Vagina (tissue), 2 donors: ENCODE data around the gene OS9. TPM values are rescaled to one million over a fixed set of nuclear protein-coding genes. Genes with fewer than 3 reads are reported as not detected.

Source experiments
- DNase-seq, 2 donors: peaks; one replicate each; pipeline ENCODE4 v3.0.0-alpha.2; 2017; ENCODE audit errors: extremely low spot score in 2 of 2
- H3K27ac ChIP-seq: fragments of 200-600 bp; sonication (generic); one replicate; pipeline ENCODE4 v1.5.1; 2019
- H3K27me3 ChIP-seq: fragments of 200-600 bp; sonication (generic); one replicate; pipeline ENCODE4 v1.5.1; 2019
- H3K36me3 ChIP-seq, 2 donors: fragments of 200-600 bp; sonication (generic); one replicate each; pipeline ENCODE4 v1.5.1; 2017 to 2019
- H3K4me1 ChIP-seq: fragments of 200-600 bp; sonication (generic); one replicate; pipeline ENCODE4 v1.5.1; 2019
- H3K4me3 ChIP-seq, 2 donors: fragments of 200-600 bp; sonication (generic); 1 replicate in 1 of 2; 2 replicates in 1 of 2; pipeline ENCODE4 v1.5.1; 2016 to 2019
- H3K9me3 ChIP-seq: fragments of 200-600 bp; sonication (generic); one replicate; pipeline ENCODE4 v1.5.1; 2019
- CTCF ChIP-seq, 3 experiments: fragments of 450-650 bp in 2 of 3; fragments of 200-600 bp in 1 of 3; sonication (generic) in 1 of 3; IDR thresholded peaks; one replicate each; pipeline ENCODE4 v1.5.1; 2017 to 2019; ENCODE audit warnings: antibody characterized with exemption in 3 of 3, mild to moderate bottlenecking in 2 of 3, moderate library complexity in 2 of 3
- POLR2A ChIP-seq, 2 donors: fragments of 450-650 bp; IDR thresholded peaks; one replicate each; pipeline ENCODE4 v1.6.1; 2017; ENCODE audit warnings: antibody characterized with exemption in 2 of 2, mild to moderate bottlenecking in 2 of 2, moderate library complexity in 2 of 2
- POLR2AphosphoS5 ChIP-seq, 2 donors: sonication (generic); formaldehyde crosslinking; IDR thresholded peaks; one replicate each; pipeline ENCODE4 v1.9.0; 2017; ENCODE audit warnings: antibody characterized with exemption in 2 of 2, mild to moderate bottlenecking in 2 of 2, low read depth in 1 of 2; ENCODE audit not compliant: insufficient read depth in 1 of 2
- intact Hi-C: fragments of 100-400 bp; cut with DNase I; formaldehyde crosslinking; loops from one replicate; pipeline ENCODE4 v1.15.1; 2023
- total RNA-seq: library from RNA; depleted of rRNA; stranded (reverse); fragments of >200 nt; gene quantifications from one replicate; pipeline ENCODE4 v1.2.3, GENCODE V29; 2016

OS9 gene
- total RNA-seq, 1 donor from 2014 or later, result 105 TPM

- peaks cover 20% of the 10 kb centered on the region for H3K27me3 ChIP-seq
- intact Hi-C loops, result no loop called here
- peaks cover 0 to 7% of the 10 kb centered on the region in 2 donors for H3K36me3 ChIP-seq
- TF ChIP-seq POLR2A (IDR thresholded peaks at IDR 0.05) (no peak), POLR2AphosphoS5 (IDR thresholded peaks at IDR 0.05; ENCODE audit: insufficient read depth in 1 of 2, low read depth in 1 of 2) (no peak), CTCF (IDR thresholded peaks at IDR 0.05) (no peak)
- H3K27ac ChIP-seq, result no peak within 1 kb of the TSS
- H3K4me3 ChIP-seq, result peak within 1 kb of the TSS; percentile 36 to 37
- DNase-seq, result no peak
- no peaks in the 10 kb centered on the region for H3K9me3 ChIP-seq
- H3K4me1 ChIP-seq, result peaks cover 37% of the 10 kb centered on the region
Measured at GRCh38 chr12:57766464-57767304, 72.8 kb downstream of the OS9 start, which contains the start of gene CYP27B1. TSS of gene CYP27B1 (minus strand) at chr12:57767078. CDS start at chr12:57767041, 37 bp downstream.

- no peaks in the 10 kb centered on the region for H3K9me3 ChIP-seq
- intact Hi-C loops, result no loop called here
- peaks cover 0 to 7% of the 10 kb centered on the region in 2 donors for H3K36me3 ChIP-seq
- peaks cover 37% of the 10 kb centered on the region for H3K4me1 ChIP-seq
- DNase-seq, result no peak
- H3K4me3 ChIP-seq, result no peak overlapping the region
- no peak overlapping the region for H3K27ac ChIP-seq
- TF ChIP-seq POLR2A (IDR thresholded peaks at IDR 0.05) (no peak), POLR2AphosphoS5 (IDR thresholded peaks at IDR 0.05; ENCODE audit: insufficient read depth in 1 of 2, low read depth in 1 of 2) (no peak), CTCF (IDR thresholded peaks at IDR 0.05) (no peak)
- H3K27me3 ChIP-seq, result peaks cover 20% of the 10 kb centered on the region
Measured at GRCh38 chr12:57767305-57767698, 73.4 kb downstream of the OS9 start.

- H3K36me3 ChIP-seq, result peaks cover 0 to 7% of the 10 kb centered on the region in 2 donors
- H3K27me3 ChIP-seq, result peaks cover 20% of the 10 kb centered on the region
- no peaks in the 10 kb centered on the region for H3K9me3 ChIP-seq
- H3K4me3 ChIP-seq, result no peak overlapping the region
- no peak overlapping the region for H3K27ac ChIP-seq
- intact Hi-C loops, result no loop called here
- peaks cover 40% of the 10 kb centered on the region for H3K4me1 ChIP-seq
- TF ChIP-seq POLR2AphosphoS5 (IDR thresholded peaks at IDR 0.05; ENCODE audit: insufficient read depth in 1 of 2, low read depth in 1 of 2) (no peak), CTCF (IDR thresholded peaks at IDR 0.05) (no peak), POLR2A (IDR thresholded peaks at IDR 0.05) (no peak)
- DNase-seq, result no peak
Measured at GRCh38 chr12:57767876-57768275, 73.9 kb downstream of the OS9 start.

GRCh38 chr12:57769594-57769993 lies 75.7 kb downstream of the OS9 start:
- no peak for DNase-seq
- H3K27me3 ChIP-seq, result peaks cover 10% of the 10 kb centered on the region
- H3K9me3 ChIP-seq, result no peaks in the 10 kb centered on the region
- H3K4me3 ChIP-seq, result no peak overlapping the region
- H3K4me1 ChIP-seq, result peaks cover 48% of the 10 kb centered on the region
- intact Hi-C loops, result no loop called here
- H3K36me3 ChIP-seq, result peaks cover 0 to 7% of the 10 kb centered on the region in 2 donors
- H3K27ac ChIP-seq, result no peak overlapping the region
- no peak for TF ChIP-seq POLR2AphosphoS5 (IDR thresholded peaks at IDR 0.05; ENCODE audit: insufficient read depth in 1 of 2, low read depth in 1 of 2)
- TF ChIP-seq CTCF (IDR thresholded peaks at IDR 0.05), result no peak

- TF ChIP-seq POLR2AphosphoS5 (IDR thresholded peaks at IDR 0.05; ENCODE audit: insufficient read depth in 1 of 2, low read depth in 1 of 2), result no peak
- no peak for TF ChIP-seq POLR2A (IDR thresholded peaks at IDR 0.05)
- TF ChIP-seq CTCF (IDR thresholded peaks at IDR 0.05), result no peak
Measured at GRCh38 chr12:57770734-57771133, 76.8 kb downstream of the OS9 start.

More at GRCh38 chr12:57770734-57771133, 76.8 kb downstream of the OS9 start:
- peaks cover 2% of the 10 kb centered on the region for H3K27me3 ChIP-seq
- no peak overlapping the region for H3K4me3 ChIP-seq
- peaks cover 37% of the 10 kb centered on the region for H3K4me1 ChIP-seq
- H3K9me3 ChIP-seq, result no peaks in the 10 kb centered on the region
- intact Hi-C loops, result loop anchor here (10.0 kb wide), 1 partner anchor 64 kb away; no protein-coding TSS in a partner anchor
- H3K27ac ChIP-seq, result no peak overlapping the region
- peaks cover 0 to 7% of the 10 kb centered on the region in 2 donors for H3K36me3 ChIP-seq
- DNase-seq, result no peak
